ENCODE measurements around the gene UBE2E3. TPM values are rescaled to one million over a fixed set of nuclear protein-coding genes. Genes with fewer than 3 reads are reported as not detected.

UBE2E3 gene
- polyA plus RNA-seq, 1 experiment: 127 TPM

GRCh38 chr2:181073896-181074295, 93.5 kb downstream of the UBE2E3 start:
- DNase-seq (ENCODE audit: low read depth, low spot score): no peak
- no peak for TF ChIP-seq CTCF (IDR thresholded peaks at IDR 0.05; ENCODE audit: low read depth, low read length)
- POLR2A ChIA-PET: no interaction called here

GRCh38 chr2:181074457-181074856, 94.1 kb downstream of the UBE2E3 start:
- Histone ChIP-seq H3K27me3 (ENCODE audit: control insufficient read depth, insufficient read depth, low read length) (no peaks in the 10 kb centered on the region), H3K9me3 (ENCODE audit: control insufficient read depth, insufficient read depth, low read length) (no peaks in the 10 kb centered on the region), H3K4me3 (ENCODE audit: low read depth, low read length) (no peak overlapping the region), H3K27ac (ENCODE audit: low read depth, low read length) (no peak overlapping the region)
- ChIA-PET POLR2A (no interaction called here), CTCF (interaction anchor here (1.0 kb wide), 1 partner anchor 949 kb away, joined by 5 read pairs; no protein-coding TSS in a partner anchor)
- no peak for TF ChIP-seq CTCF (IDR thresholded peaks at IDR 0.05; ENCODE audit: low read depth, low read length)
- no peak for DNase-seq (ENCODE audit: low read depth, low spot score)

More at GRCh38 chr2:181073896-181074295, 93.5 kb downstream of the UBE2E3 start:
- CTCF ChIA-PET: interaction anchor here (1.0 kb wide), 2 partner anchors 11 to 948 kb away, joined by 3 to 5 read pairs; no protein-coding TSS in a partner anchor
- H3K27ac ChIP-seq (ENCODE audit: low read depth, low read length): no peak overlapping the region
- H3K27me3 ChIP-seq (ENCODE audit: control insufficient read depth, insufficient read depth, low read length): no peaks in the 10 kb centered on the region
- H3K4me3 ChIP-seq (ENCODE audit: low read depth, low read length): no peak overlapping the region
- H3K9me3 ChIP-seq (ENCODE audit: control insufficient read depth, insufficient read depth, low read length): no peaks in the 10 kb centered on the region

- CTCF ChIA-PET: interaction anchor here (0.7 to 1.9 kb wide), 7 partner anchors 29 to 951 kb away, joined by 3 to 7 read pairs (median 4); no protein-coding TSS in a partner anchor
- H3K27me3 ChIP-seq (ENCODE audit: control insufficient read depth, insufficient read depth, low read length): no peaks in the 10 kb centered on the region
- no peak for TF ChIP-seq CTCF (IDR thresholded peaks at IDR 0.05; ENCODE audit: low read depth, low read length)
- POLR2A ChIA-PET: no interaction called here
- no peaks in the 10 kb centered on the region for H3K9me3 ChIP-seq (ENCODE audit: control insufficient read depth, insufficient read depth, low read length)
- H3K4me3 ChIP-seq (ENCODE audit: low read depth, low read length): no peak overlapping the region
- no peak overlapping the region for H3K27ac ChIP-seq (ENCODE audit: low read depth, low read length)
- DNase-seq (ENCODE audit: low read depth, low spot score): no peak
Measured at GRCh38 chr2:181076658-181077057, 96.3 kb downstream of the UBE2E3 start.

GRCh38 chr2:181077128-181077709, 96.8 kb downstream of the UBE2E3 start:
- Histone ChIP-seq H3K27me3 (ENCODE audit: control insufficient read depth, insufficient read depth, low read length) (no peaks in the 10 kb centered on the region), H3K27ac (ENCODE audit: low read depth, low read length) (no peak overlapping the region), H3K9me3 (ENCODE audit: control insufficient read depth, insufficient read depth, low read length) (no peaks in the 10 kb centered on the region), H3K4me3 (ENCODE audit: low read depth, low read length) (no peak overlapping the region)
- CTCF ChIA-PET: interaction anchor here (1.0 to 2.0 kb wide), 7 partner anchors 12 to 836 kb away, joined by 3 to 7 read pairs (median 4); partner anchors contain the start of gene ITGA4
- TF ChIP-seq CTCF (IDR thresholded peaks at IDR 0.05; ENCODE audit: low read depth, low read length): peak; percentile 54
- no peak for DNase-seq (ENCODE audit: low read depth, low spot score)
- POLR2A ChIA-PET: no interaction called here

- Histone ChIP-seq H3K27me3 (ENCODE audit: control insufficient read depth, insufficient read depth, low read length) (no peaks in the 10 kb centered on the region), H3K27ac (ENCODE audit: low read depth, low read length) (no peak overlapping the region), H3K4me3 (ENCODE audit: low read depth, low read length) (no peak overlapping the region), H3K9me3 (ENCODE audit: control insufficient read depth, insufficient read depth, low read length) (no peaks in the 10 kb centered on the region)
- ChIA-PET POLR2A (no interaction called here), CTCF (interaction anchor here (1.2 to 2.3 kb wide), 2 partner anchors 22 to 959 kb away, joined by 3 to 7 read pairs; no protein-coding TSS in a partner anchor)
- DNase-seq (ENCODE audit: low read depth, low spot score): no peak
- no peak for TF ChIP-seq CTCF (IDR thresholded peaks at IDR 0.05; ENCODE audit: low read depth, low read length)
Measured at GRCh38 chr2:181083140-181083539, 102.7 kb downstream of the UBE2E3 start.

All from AG04450 (cell line).